Thoracic aorta (tissue), 2 donors: ENCODE data around the gene CRISPLD2. TPM values are rescaled to one million over a fixed set of nuclear protein-coding genes. Genes with fewer than 3 reads are reported as not detected.

Experiments used
- ATAC-seq: fragments of 150-250 bp; one replicate; pipeline ENCODE4 v1.8.0; 2017; ENCODE audit warnings: low read depth; ENCODE audit not compliant: insufficient number of reproducible peaks, low FRiP score
- DNase-seq: peaks from one replicate; pipeline ENCODE4 v3.0.0-alpha.2; 2020; ENCODE audit warnings: low spot score
- H3K27ac ChIP-seq, 2 donors: fragments of 200-600 bp; sonication (generic); 1 replicate in 1 of 2; 2 replicates in 1 of 2; pipeline ENCODE4 v1.5.1; 2016; ENCODE audit warnings: mild to moderate bottlenecking in 2 of 2, moderate library complexity in 2 of 2
- H3K27me3 ChIP-seq: fragments of 200-600 bp; sonication (generic); replicated peaks from 2 replicates; pipeline ENCODE4 v1.6.0; 2016; ENCODE audit warnings: mild to moderate bottlenecking; ENCODE audit not compliant: insufficient read depth
- H3K36me3 ChIP-seq: fragments of 200-600 bp; sonication (generic); one replicate; pipeline ENCODE4 v1.5.1; 2016
- H3K4me1 ChIP-seq, 2 donors: fragments of 200-600 bp; sonication (generic); 1 replicate in 1 of 2; 2 replicates in 1 of 2; pipeline versions ENCODE4 v1.5.1 to v1.6.0; 2016; ENCODE audit warnings: low read depth in 2 of 2, mild to moderate bottlenecking in 1 of 2; ENCODE audit not compliant: control insufficient read depth in 1 of 2
- H3K4me3 ChIP-seq: fragments of 200-600 bp; sonication (generic); 2 replicates; pipeline ENCODE4 v1.5.1; 2016; ENCODE audit warnings: mild to moderate bottlenecking
- H3K9me3 ChIP-seq: fragments of 200-600 bp; sonication (generic); 2 replicates; pipeline ENCODE4 v1.5.1; 2016
- total RNA-seq, 2 donors: library from RNA; depleted of rRNA; stranded (reverse); fragments of >200 nt; gene quantifications; one replicate each; pipeline versions ENCODE4 v1.1.0 to v1.2.3, GENCODE V29; 2016
- TF ChIP-seq, protein P1 (sequence below): fragments of 200-600 bp; sonication (generic); IDR thresholded peaks from one replicate; pipeline ENCODE4 v1.5.1; 2019; ENCODE audit warnings: antibody characterized with exemption

CRISPLD2 gene
- total RNA-seq, 2 donors from 2014 or later: 116 to 390 TPM

DNA sequence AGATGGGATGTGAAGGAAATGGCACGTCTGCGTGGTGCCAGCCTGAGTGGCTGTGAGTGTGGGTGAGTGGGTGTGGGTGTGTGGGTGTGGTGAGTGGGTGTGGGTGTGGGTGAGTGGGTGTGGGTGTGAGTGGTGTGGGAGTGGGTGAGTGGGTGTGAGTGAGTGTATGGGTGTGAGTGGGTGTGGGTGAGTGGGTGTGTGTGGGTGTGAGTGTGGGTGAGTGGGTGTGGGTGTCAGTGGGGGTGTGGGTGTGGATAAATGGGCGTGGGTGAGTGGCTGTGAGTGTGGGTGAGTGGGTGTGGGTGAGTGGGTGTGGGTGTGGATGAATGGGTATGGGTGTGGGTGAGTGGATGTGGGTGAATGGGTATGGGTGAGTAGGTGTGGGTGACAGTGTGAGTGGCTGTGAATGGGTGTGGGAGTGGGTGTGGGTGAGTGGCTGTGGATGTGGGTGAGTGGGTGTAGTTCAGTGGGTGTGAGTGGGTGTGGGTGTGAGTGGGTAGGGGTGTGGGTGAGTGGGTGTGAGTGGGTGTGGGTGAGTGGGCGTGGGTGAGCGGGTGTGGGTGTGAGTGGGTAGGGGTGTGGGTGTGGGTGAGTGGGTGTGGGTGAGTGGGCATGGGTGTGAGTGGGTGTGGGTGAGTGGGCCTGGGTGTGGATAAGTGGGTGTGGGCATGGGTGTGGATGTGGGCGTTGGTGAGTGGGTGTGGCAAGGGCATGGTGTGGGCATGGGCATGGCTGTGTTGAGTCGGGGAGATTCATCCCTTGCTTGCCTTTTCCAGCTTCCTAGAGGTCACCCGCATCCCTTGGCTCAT lies 110.7 kb downstream of the CRISPLD2 start:
- H3K9me3 ChIP-seq: no peaks in the 10 kb centered on the region
- DNase-seq: no peak
- H3K4me1 ChIP-seq: peaks cover 20 to 49% of the 10 kb centered on the region in 2 donors
- H3K4me3 ChIP-seq: no peak overlapping the region
- no peaks in the 10 kb centered on the region for H3K27me3 ChIP-seq
- no peak overlapping the region for H3K27ac ChIP-seq
- TF ChIP-seq, protein P1, sequence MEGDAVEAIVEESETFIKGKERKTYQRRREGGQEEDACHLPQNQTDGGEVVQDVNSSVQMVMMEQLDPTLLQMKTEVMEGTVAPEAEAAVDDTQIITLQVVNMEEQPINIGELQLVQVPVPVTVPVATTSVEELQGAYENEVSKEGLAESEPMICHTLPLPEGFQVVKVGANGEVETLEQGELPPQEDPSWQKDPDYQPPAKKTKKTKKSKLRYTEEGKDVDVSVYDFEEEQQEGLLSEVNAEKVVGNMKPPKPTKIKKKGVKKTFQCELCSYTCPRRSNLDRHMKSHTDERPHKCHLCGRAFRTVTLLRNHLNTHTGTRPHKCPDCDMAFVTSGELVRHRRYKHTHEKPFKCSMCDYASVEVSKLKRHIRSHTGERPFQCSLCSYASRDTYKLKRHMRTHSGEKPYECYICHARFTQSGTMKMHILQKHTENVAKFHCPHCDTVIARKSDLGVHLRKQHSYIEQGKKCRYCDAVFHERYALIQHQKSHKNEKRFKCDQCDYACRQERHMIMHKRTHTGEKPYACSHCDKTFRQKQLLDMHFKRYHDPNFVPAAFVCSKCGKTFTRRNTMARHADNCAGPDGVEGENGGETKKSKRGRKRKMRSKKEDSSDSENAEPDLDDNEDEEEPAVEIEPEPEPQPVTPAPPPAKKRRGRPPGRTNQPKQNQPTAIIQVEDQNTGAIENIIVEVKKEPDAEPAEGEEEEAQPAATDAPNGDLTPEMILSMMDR: no peak
- H3K36me3 ChIP-seq: no peaks in the 10 kb centered on the region
- no peak for ATAC-seq

GRCh38 chr16:84931107-84931494 lies 111.3 kb downstream of the CRISPLD2 start:
- ATAC-seq (no peak), DNase-seq (no peak)
- Histone ChIP-seq H3K36me3 (no peaks in the 10 kb centered on the region), H3K9me3 (no peaks in the 10 kb centered on the region), H3K4me3 (no peak overlapping the region), H3K27me3 (no peaks in the 10 kb centered on the region), H3K4me1 (peaks cover 20 to 49% of the 10 kb centered on the region in 2 donors), H3K27ac (no peak overlapping the region)
- TF ChIP-seq, protein P1: no peak

DNA sequence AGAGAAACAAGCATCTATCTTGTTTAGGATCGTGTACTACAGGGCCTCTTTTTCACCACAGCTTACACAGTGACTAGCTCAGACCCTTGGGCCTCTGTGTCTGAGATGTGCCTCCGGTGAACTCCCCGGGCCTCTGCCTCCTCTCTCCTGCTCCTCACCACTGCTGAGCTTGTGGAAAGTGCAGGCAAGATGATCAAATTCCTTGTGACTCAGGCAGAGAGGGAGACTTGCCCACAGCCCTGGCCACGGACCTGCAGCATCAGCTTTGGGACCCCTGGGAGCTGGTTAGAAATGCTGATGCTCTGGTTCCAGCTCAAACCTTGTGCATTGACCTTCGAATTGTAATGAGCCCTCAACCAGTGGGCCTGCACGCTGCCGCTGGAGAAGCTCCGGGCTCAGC lies 111.7 kb downstream of the CRISPLD2 start:
- peaks cover 20 to 49% of the 10 kb centered on the region in 2 donors for H3K4me1 ChIP-seq
- TF ChIP-seq, protein P1: no peak
- H3K4me3 ChIP-seq: no peak overlapping the region
- H3K27me3 ChIP-seq: no peaks in the 10 kb centered on the region
- H3K9me3 ChIP-seq: no peaks in the 10 kb centered on the region
- no peak overlapping the region for H3K27ac ChIP-seq
- DNase-seq: no peak
- no peak for ATAC-seq
- H3K36me3 ChIP-seq: no peaks in the 10 kb centered on the region

DNA sequence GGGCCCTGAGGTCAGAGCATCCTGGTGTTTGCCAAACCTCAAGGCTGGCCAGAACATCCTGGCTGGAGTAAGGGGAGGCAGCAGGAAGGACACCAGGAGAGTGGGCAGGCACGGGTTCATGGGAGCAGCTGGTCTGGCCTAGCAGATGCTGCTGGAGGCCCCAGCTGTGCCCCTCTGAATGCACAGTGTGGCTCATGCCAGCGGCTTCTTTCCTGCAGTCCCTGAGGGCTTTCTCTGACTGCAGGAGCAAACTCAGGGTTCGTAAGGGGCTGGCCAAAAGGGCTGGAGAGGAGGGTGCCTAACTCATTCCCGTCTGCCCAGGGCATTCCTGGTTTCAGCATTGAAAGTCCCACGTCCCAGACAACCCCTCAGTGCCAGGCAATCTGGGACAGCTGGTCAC lies 112.9 kb downstream of the CRISPLD2 start:
- H3K27ac ChIP-seq: peak overlapping the region in 1 of 2 donors; percentile 73

More for the DNA sequence above, 112.9 kb downstream of the CRISPLD2 start:
- Histone ChIP-seq H3K27me3 (no peaks in the 10 kb centered on the region), H3K4me3 (no peak overlapping the region), H3K36me3 (no peaks in the 10 kb centered on the region), H3K4me1 (peaks cover 20 to 46% of the 10 kb centered on the region in 2 donors), H3K9me3 (no peaks in the 10 kb centered on the region)
- no peak for DNase-seq
- no peak for ATAC-seq
- TF ChIP-seq, protein P1: no peak
